EL (cell line): ENCODE data around the gene PRADC1.

Source experiments
- DNase-seq: peaks from one replicate; pipeline ENCODE4 v3.0.0-alpha.2; 2016

PRADC1 gene

GRCh38 chr2:73258186-73258912 is 25.3 kb upstream of the PRADC1 start:
- DNase-seq: no peak

DNA sequence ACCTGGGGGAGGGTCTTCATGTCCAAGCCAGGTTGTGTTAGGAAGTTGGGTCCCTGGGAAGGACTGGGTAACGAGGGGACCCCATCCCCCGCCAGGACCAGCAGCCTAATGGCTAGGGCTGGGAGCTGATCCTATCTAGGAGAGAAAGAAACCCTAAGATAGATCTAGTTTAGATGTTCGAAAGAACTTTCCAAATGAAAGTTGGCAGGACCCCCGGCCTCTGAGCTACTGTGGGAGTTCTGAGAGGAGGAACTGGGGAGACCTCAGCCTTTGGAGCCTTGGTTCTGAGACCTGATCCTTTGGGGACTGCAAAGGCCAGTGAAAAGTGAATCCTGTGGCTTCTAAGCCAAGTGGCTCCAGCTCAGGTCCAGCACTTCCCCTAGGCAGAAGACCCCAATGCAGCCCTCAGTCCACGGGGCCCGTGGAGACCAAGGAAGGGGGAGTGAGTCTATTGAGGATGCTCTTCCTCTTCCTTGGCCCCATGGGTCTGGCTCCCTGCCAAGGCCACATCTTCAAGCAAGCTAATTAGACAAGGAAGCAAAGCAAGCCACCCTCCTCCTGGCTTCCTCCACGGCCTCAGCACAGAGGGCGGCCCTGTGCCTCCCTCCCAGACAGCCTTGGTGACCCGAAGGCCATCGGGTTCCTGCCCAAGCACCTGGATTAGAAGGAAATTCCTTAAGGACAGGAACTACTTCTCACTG is 24.5 kb upstream of the PRADC1 start:
- DNase-seq: no peak

DNA sequence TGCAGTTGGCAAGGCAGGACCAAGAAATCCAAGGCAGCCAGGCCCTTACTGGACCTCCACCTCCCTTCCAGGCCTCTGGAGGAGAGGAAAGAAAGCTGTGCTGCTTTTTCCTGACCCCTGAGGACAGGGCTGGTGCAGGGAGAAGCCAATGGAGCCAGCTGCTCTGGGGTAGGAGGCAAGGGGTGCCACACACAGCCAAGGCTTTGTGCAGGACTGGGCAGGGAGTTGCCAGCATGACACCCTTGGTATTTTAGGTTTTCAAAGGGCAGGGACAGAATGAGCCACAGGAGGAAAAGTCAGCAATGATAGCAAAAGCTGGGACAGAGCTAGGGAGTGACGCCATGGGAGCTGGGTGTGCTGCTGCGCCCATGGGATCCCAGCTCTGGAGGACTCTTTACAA is 24.0 kb upstream of the PRADC1 start:
- no peak for DNase-seq

DNA sequence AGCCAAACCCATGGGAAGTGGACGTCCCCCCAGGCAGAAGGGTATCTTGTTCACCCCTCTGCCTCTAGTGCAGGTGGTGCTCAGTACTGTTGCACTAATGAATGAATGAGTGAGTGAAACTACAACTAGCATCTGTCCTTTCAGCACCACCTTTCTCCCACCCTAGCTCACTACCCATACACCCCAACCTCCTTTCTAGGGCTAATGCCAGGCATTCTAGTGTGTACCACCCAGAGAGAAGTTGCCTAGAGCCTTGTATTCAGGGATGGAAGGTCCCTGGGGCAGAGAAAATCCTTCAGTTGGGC is 23.5 kb upstream of the PRADC1 start:
- DNase-seq: no peak

- no peak for DNase-seq
Observed at GRCh38 chr2:73255907-73256617, 23.0 kb upstream of the PRADC1 start.

- no peak for DNase-seq
Observed at GRCh38 chr2:73255007-73255644, 22.1 kb upstream of the PRADC1 start.

DNA sequence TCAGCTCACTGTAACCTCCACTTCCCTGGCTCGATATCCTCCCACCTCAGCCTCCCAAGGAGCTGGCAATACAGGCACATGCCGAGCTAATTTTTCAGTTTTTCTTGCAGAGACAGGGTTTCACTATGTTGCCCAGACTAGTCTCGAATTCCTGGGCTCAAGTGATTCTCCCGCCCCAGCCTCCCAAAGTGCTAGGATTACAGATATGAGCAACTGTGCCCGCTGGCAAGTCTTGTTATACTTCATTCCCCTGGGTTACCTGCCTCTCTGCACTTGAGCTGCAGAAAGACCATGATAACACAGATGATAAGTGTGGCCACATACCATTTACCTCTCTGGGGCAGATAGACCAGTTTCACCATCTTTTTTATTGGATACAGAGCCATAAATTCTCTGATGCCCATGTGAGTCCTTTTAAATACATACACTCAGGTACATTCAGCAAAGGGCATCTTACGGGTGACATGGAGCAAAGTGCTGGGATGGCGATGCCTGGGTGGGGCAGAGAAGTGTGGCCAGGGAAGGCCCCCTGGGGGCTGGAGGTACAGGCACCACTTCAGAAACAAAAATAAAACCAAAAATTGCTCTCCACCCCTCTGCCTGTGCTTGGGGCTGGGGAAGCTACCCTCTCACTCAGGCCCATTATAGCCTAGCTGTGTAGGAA is 21.4 kb upstream of the PRADC1 start:
- DNase-seq: no peak

GRCh38 chr2:73253901-73254300 is 20.9 kb upstream of the PRADC1 start:
- no peak for DNase-seq

DNA sequence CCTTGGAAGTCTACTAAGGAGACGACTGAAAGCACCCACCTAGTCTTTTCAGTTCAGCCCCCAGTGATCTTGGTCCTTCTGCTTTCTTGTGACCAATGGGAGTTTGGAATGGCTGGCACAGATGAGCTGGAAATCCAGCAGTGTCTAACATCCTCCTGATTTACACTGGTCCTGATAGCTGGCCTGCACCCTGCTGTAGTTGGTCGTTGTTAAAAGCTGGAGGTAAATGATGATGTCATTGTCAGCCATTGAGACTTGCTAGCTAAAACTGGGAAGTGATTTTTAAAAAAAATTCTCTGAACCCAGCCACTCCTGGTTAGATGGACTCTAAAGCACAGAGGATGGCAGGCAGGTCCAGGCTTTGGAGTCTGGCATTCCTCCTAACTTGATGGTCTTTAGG is 20.4 kb upstream of the PRADC1 start:
- no peak for DNase-seq

GRCh38 chr2:73252238-73253027 is 19.4 kb upstream of the PRADC1 start:
- no peak for DNase-seq

GRCh38 chr2:73250872-73251846 is 18.1 kb upstream of the PRADC1 start:
- no peak for DNase-seq

- DNase-seq: no peak
Observed at GRCh38 chr2:73249636-73250035, 16.6 kb upstream of the PRADC1 start.

- DNase-seq: no peak
Observed at GRCh38 chr2:73246850-73247249, 13.8 kb upstream of the PRADC1 start.

DNA sequence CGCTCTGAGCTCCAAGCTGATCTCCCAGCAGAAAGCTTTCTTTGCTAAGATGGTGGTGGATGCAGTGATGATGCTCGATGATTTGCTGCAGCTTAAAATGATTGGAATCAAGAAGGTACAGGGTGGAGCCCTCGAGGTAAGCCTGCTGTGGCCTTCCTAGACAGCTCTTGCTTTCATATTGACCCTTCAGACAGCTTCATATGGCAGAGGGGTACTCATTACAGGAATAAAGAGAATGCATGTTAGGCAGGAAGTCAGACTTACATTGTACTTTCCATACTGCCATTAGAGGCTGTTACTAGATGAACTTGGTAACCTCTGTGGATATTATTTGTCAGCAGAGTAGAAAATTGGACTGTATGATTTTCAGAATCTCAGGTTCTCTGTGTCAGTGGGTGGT is 11.5 kb upstream of the PRADC1 start:
- no peak for DNase-seq

DNA sequence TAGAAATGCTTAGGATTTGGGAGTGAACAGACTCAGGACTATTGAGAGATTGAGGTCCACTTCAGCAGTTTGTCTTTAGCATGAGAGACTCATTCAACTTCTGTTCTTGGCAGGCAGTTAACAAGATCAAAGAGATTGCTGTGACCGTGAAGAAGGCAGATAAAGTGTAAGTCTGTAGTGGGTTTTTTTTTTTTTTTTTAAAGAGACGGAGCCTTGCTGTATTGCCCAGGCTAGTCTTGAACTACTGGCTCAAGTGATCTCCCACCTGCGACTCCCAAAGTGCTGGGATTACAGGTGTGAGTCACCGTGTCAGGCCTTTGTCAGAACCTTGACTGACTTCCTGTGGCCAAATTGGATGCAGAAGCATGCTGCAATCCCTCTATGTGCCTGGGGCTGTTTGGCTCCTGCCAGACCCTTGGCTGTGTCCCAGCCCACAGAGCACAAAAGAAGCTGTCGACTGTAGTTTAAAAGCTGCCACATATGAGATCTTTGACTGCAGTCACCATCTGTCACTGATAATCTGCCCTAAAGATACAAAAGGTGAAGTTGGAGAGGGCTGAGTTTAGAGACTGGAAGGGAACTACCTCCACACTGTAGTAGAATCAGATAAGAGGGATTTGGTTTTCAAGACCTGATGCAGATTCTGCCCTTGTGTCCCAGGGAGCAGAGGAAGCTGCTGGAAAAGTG is 11.0 kb upstream of the PRADC1 start:
- DNase-seq: peak; percentile 82

DNA sequence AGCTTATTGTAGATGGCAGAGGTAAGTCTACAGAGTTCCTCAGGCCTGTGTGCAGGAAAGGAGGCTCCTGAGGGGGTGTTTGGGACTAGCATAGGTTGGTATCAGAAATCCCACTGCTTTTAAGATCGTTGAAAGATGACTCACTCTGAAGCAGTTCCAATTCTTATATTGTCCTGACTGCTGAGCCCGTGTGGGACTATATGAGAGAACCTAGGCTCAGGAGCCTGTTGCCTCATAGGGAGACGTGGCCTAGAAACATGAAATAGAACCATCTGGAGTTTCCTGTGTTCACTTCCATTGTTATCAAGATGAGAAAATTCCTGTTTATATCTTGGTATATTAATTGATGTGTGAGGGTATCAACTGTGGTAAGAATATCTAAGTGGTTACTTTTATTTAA is 6.7 kb upstream of the PRADC1 start:
- peak; percentile 74 for DNase-seq

GRCh38 chr2:73238976-73239375 is 5.9 kb upstream of the PRADC1 start:
- DNase-seq: no peak

GRCh38 chr2:73238149-73238548 is 5.1 kb upstream of the PRADC1 start:
- DNase-seq: no peak

GRCh38 chr2:73237168-73237567 is 4.1 kb upstream of the PRADC1 start:
- DNase-seq: no peak

GRCh38 chr2:73235315-73236028 is 2.4 kb upstream of the PRADC1 start:
- no peak for DNase-seq
